AG09319 (cell line): ENCODE results near the gene TAS1R3.

Experiments
- DNase-seq: peaks from one replicate; pipeline ENCODE4 v3.0.0-alpha.2; 2010; ENCODE audit warnings: low read depth; ENCODE audit errors: extremely low read depth
- TF ChIP-seq, protein P1 (sequence below): IDR thresholded peaks from 2 replicates; pipeline ENCODE4 v1.5.1; 2011; ENCODE audit warnings: low read depth, mild to moderate bottlenecking, inconsistent platforms, low read length, moderate library complexity

TAS1R3 gene

DNA sequence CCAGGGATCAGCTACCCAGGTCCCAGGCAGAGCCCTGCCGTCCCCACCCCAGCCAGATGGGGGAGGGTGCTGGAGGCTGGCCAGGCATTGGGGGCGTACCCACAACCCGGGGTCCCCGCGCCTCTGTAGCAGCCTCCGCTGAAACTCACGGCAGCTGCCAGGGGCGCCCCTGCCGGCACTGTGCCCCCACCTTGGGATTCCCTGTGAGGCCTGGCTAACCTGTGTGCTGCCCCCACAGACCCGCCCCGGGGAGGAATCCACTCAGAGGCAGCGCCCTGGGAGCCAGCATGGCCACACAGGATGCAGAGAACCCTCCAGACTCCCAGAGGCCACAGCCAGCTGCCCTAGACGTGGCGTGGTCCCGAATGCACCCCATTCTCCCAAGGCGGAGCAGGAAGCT is 14.3 kb downstream of the TAS1R3 start:
- TF ChIP-seq, protein P1, sequence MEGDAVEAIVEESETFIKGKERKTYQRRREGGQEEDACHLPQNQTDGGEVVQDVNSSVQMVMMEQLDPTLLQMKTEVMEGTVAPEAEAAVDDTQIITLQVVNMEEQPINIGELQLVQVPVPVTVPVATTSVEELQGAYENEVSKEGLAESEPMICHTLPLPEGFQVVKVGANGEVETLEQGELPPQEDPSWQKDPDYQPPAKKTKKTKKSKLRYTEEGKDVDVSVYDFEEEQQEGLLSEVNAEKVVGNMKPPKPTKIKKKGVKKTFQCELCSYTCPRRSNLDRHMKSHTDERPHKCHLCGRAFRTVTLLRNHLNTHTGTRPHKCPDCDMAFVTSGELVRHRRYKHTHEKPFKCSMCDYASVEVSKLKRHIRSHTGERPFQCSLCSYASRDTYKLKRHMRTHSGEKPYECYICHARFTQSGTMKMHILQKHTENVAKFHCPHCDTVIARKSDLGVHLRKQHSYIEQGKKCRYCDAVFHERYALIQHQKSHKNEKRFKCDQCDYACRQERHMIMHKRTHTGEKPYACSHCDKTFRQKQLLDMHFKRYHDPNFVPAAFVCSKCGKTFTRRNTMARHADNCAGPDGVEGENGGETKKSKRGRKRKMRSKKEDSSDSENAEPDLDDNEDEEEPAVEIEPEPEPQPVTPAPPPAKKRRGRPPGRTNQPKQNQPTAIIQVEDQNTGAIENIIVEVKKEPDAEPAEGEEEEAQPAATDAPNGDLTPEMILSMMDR = no peak
- DNase-seq = no peak

DNA sequence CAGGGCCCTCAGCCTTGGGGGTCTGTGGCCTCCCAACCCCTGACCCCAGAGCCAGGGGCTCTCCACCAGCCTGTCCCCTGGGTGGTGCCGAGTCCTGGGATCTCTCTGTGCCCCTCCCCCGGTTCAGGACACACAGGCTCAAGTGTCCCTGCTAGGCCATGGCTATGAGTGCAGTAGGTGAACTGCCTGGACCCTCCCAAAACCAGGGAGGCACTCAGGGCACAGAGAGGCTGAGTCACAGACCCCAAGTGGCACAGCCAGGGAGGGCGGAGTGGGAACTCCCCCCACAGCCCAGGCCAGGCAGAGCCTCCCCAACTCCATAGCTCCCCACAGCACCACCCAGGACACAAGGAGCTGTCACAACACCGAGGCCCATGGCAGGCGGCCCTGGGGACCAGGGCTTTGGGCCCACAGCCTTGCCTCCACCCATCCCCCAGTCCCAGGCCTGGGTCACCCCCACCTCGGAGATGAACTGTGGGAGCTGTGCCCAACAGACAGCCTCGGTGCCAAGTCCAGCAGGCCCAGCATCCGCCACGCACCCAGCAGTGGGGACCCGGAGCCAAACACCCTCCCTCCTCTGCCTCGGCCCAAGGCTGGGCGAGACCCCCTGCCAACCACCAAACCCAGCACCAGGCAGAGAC is 14.9 kb downstream of the TAS1R3 start:
- no peak for DNase-seq
- TF ChIP-seq, protein P1 = no peak

DNA sequence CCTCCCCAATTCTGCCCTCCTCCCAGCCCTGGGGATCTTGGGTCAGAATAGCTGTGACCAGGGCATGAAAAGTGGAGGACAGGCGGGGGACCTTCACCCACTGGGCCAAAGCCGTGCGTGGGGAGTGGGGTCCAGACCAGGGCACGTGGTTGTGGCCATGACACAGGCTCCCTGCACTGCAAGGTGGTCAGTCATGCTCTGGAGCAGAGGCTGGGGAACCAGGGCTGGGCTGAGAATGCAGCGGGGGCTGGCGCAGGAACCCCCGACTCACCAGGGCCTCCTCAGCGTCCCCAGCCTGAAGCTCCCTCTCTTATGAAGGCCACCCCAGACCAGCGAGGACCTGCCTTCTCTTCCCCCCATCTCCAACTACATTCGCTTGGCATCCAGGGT is 15.4 kb downstream of the TAS1R3 start:
- no peak for DNase-seq
- TF ChIP-seq, protein P1 = no peak

DNA sequence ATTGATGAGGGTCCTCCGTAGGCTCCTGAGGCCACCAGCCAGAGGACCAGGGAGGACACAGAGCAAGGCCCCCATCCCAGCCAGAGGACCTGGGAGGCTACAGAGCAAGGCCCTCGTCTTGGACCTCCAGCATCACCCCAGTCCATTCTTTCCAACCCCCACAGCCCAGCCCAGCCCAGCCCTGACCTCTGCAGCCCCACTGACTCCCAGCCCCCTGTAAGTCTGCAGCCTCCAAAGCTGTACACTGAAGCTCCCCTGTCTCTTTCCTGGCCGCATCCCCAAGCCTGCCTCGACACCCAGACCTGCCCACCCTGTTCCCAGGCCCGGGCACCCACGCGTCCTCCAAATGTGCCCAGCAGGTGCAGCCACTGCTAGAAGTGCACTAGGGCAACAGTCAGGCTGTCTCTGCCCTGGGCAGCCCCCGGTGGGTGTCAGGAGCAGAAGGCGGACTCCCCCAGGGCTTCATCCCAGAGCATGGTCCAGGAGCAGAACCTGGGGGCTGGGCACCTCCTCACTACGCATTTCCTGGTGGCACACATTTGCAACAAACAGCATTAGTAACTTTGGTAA is 16.0 kb downstream of the TAS1R3 start:
- TF ChIP-seq, protein P1 = no peak
- no peak for DNase-seq

DNA sequence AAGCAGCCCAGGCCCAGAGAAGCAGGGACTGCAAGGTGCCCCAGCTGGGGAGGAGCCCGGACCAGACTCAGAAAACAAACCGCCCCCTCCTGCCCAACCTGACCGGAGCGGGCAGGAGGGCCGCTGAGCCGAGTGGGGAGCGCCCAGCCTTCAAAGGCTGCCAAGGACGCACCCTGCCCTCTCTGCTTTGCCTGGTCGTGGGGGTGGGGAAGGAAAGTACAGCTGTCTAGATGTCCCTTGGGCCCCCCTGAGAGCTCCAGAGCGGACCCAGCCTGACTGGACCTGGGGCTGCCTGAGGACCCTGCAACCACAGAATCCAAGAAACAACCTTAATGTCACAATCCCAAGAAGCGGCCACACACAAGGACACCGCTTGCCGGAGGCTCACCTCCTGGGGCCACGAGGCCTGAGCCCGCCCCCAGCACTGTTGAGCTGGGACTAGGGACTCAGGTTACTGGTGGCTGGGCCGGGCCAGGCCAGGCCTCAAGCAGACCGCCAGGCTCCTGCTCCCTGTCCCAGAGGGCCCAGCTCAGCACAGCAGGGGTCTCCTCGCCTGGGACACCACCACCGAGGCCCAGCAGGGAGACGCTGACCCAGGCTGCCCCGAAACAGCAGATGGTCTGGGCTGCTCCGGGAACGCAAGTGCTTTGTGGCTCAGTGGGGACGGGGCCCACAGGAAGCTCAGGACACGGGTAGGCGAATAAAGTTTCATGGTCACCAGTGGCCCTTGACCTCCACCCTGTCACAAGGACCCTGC is 16.8 kb downstream of the TAS1R3 start:
- TF ChIP-seq, protein P1 = no peak
- DNase-seq = no peak

DNA sequence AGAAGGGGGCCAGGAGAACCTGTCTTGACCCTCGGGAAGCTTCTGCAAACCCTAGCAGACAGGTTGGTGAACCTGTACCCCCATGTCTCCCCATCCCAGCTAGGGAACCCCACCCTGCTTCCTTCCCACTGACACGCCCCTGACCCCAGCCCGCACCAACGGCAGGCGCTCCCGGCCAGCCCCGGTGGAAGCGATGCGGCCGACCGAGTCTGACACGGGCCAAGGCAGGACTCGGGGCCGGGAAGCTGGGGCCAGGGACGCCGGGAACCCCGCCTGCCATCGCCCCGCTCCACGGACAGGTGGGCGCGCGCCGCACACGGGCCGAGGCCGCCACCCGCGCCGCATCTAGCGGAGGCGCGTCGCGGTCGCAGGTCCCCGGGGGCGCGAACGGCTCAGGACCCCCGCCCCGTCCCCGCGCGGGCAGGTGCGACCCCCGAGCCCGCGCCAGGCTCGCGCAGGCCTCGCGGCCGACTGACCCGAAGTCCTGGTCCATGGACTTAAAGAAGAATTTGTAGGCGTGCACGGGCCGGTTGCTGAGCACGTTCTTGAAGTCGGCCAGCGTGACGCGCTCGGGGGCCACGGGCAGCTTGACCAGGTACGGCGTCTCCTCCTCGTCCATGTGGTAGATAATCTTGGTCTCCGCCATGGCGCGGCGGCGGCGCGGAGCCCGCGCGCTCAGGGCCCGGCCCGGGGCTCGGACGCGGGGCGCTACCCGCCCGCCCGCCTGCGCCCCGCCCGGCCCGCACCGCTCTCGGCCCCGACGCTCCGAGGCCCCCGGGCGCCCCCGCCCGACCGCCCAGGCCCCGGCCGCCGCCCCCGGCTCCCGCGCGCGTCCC is 17.6 kb downstream of the TAS1R3 start:
- DNase-seq = no peak
- TF ChIP-seq, protein P1 = no peak
